ENCODE data around the gene SETD2. TPM values are rescaled to one million over a fixed set of nuclear protein-coding genes. Genes with fewer than 3 reads are reported as not detected.
A peak's percentile ranks its signal among the peaks of the same experiment; 100 is the strongest.

The SETD2 gene
- total RNA-seq, 2 donors from 2014 or later: 59.0 to 61.5 TPM

- DNase-seq: peak; percentile 45
- Mint-ChIP-seq H3K4me1 (peaks cover 7% of the 10 kb centered on the region), H3K36me3 (ENCODE audit: low read depth) (peaks cover 38% of the 10 kb centered on the region), H3K27me3 (ENCODE audit: insufficient read depth) (no peaks in the 10 kb centered on the region), H3K27ac (peak overlapping the region; percentile 64), H3K4me3 (no peak overlapping the region), H3K9me3 (no peaks in the 10 kb centered on the region)
- peaks cover 62% of the 10 kb centered on the region for H3K36me3 ChIP-seq (ENCODE audit: control insufficient read depth, insufficient read depth, low read length)
- 83 to 89% methylated on average over 2 to 4 of the region's 4 CpGs for WGBS, 2 experiments (ENCODE audit: insufficient coverage in 1 of 2, insufficient read length in 1 of 2)
- peaks cover 4% of the 10 kb centered on the region for H3K4me1 ChIP-seq (ENCODE audit: control insufficient read depth, insufficient read depth, low read length)
- H3K4me3 ChIP-seq (ENCODE audit: low read length): no peak overlapping the region
- H3K27ac ChIP-seq (ENCODE audit: low read depth, low read length): no peak overlapping the region
- no peaks in the 10 kb centered on the region for H3K27me3 ChIP-seq (ENCODE audit: control insufficient read depth, insufficient read depth, low read length, poor library complexity, severe bottlenecking)
- no peak overlapping the region for H3K9ac ChIP-seq (ENCODE audit: extremely low read depth, low read length, poor library complexity, severe bottlenecking)
- TF ChIP-seq CTCF (conservative IDR thresholded peaks at IDR 0.05): no peak
- no peaks in the 10 kb centered on the region for H3K9me3 ChIP-seq (ENCODE audit: control insufficient read depth, low read length)
Measured at GRCh38 chr3:47016086-47016933, 147.6 kb downstream of the SETD2 start.

GRCh38 chr3:47015151-47015550 is 148.8 kb downstream of the SETD2 start:
- Mint-ChIP-seq H3K9me3 (no peaks in the 10 kb centered on the region), H3K4me1 (peaks cover 8% of the 10 kb centered on the region), H3K27ac (no peak overlapping the region), H3K4me3 (no peak overlapping the region), H3K27me3 (ENCODE audit: insufficient read depth) (no peaks in the 10 kb centered on the region), H3K36me3 (ENCODE audit: low read depth) (peaks cover 36% of the 10 kb centered on the region)
- no peak overlapping the region for H3K9ac ChIP-seq (ENCODE audit: extremely low read depth, low read length, poor library complexity, severe bottlenecking)
- H3K36me3 ChIP-seq (ENCODE audit: control insufficient read depth, insufficient read depth, low read length): peaks cover 59% of the 10 kb centered on the region
- H3K27me3 ChIP-seq (ENCODE audit: control insufficient read depth, insufficient read depth, low read length, poor library complexity, severe bottlenecking): no peaks in the 10 kb centered on the region
- H3K4me1 ChIP-seq (ENCODE audit: control insufficient read depth, insufficient read depth, low read length): peaks cover 4% of the 10 kb centered on the region
- no peak overlapping the region for H3K27ac ChIP-seq (ENCODE audit: low read depth, low read length)
- no peak overlapping the region for H3K4me3 ChIP-seq (ENCODE audit: low read length)
- TF ChIP-seq CTCF (conservative IDR thresholded peaks at IDR 0.05): no peak
- no peak for DNase-seq
- no peaks in the 10 kb centered on the region for H3K9me3 ChIP-seq (ENCODE audit: control insufficient read depth, low read length)

- Histone ChIP-seq H3K36me3 (ENCODE audit: control insufficient read depth, insufficient read depth, low read length) (peaks cover 48% of the 10 kb centered on the region), H3K4me3 (ENCODE audit: low read length) (no peak overlapping the region), H3K4me1 (ENCODE audit: control insufficient read depth, insufficient read depth, low read length) (peaks cover 4% of the 10 kb centered on the region), H3K9me3 (ENCODE audit: control insufficient read depth, low read length) (no peaks in the 10 kb centered on the region), H3K27me3 (ENCODE audit: control insufficient read depth, insufficient read depth, low read length, poor library complexity, severe bottlenecking) (no peaks in the 10 kb centered on the region), H3K27ac (ENCODE audit: low read depth, low read length) (no peak overlapping the region), H3K9ac (ENCODE audit: extremely low read depth, low read length, poor library complexity, severe bottlenecking) (no peak overlapping the region)
- DNase-seq: no peak
- Mint-ChIP-seq H3K27me3 (ENCODE audit: insufficient read depth) (no peaks in the 10 kb centered on the region), H3K27ac (no peak overlapping the region), H3K36me3 (ENCODE audit: low read depth) (peaks cover 26% of the 10 kb centered on the region), H3K9me3 (no peaks in the 10 kb centered on the region), H3K4me3 (no peak overlapping the region), H3K4me1 (peaks cover 11% of the 10 kb centered on the region)
- no peak for TF ChIP-seq CTCF (conservative IDR thresholded peaks at IDR 0.05)
Measured at GRCh38 chr3:47014036-47014435, 149.9 kb downstream of the SETD2 start.

Data from endodermal cell (in vitro differentiated cells).